NCI-H345 (cell line): ENCODE data around the gene TM4SF1.

Experiments
- DNase-seq: peaks from one replicate; lab custom pipeline; 2025; lab: John Stamatoyannopoulos, UW

TM4SF1 gene

DNA sequence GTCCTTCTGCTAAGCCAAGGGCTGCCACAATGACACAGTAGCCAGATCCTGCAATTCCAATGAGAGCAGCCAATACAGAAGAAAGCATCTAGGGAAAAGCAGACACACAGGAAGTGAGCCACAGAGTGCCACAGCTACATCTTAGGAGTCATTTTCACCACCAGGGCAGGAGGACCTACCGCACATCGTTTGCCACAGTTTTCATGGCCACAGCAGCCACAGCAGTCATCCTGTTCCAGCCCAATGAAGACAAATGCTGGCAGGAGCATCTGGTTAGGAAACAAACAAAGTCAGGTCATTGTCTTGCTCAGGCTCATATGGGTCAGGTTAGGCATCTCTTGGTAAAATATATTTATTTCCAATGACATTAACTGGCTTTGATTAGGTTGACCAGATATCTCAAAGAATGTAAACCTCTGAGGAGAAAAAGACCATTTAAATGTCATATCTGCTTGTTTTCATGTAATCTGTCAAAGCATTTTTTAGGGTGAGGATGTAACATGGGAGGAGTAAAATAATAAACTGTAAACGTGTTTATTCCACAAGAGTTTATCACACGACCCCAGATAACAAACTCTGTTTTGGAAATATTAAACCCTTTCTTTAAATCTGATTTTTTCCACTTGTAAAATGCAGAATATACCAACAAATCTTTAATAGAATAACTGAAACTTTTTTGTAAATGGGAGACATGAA is 1.8 kb downstream of the TM4SF1 start:
- no peak for DNase-seq

DNA sequence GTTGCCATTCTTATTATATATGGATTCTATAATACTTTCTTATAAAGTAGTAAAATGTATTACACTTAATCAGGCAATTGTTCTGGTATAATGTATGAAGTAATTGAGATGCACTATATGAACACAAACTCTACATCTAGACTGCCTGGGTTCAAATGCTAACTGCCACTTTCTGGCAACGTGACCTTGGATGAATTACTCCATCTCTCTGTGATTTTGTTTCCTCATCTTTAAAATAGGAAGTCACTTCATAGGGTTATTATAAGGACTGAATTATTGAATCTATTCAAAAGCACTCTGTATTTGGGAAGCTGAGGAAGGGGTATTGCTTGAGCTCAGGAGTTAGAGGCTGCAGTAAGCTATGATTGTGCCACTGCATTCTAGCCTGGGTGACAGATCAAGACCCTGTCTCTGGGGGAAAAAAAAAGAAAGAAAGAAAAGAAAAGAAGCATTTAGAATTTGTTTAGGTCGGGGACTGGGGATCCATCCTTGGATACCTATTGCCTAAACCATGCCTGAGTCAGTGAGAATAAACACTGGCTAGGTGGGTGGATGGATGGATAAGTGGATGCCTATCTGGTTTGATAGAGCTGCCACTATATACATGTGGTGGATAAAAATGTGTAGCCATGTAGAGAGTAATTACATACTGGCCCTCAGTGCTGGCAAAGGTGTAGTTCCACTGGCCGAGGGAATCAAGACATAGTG is 2.5 kb downstream of the TM4SF1 start:
- no peak for DNase-seq

DNA sequence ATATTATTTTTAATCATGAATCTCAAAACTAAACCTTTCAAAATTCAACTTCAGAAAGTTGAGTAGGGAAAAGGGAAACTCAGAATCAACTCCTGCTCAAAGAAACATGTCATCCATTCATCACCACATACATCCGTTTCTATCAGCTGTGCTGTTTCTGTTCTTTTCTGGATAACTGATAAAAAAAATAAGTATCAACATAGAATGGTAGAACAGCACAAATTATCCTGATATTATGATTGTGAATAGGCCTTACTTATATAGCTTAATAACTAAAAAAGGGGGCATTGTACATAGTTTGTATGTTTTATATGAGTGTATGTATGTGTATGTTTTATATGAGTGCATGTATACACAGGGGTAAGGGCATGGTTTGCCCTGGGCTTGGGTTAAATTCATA is 3.1 kb downstream of the TM4SF1 start:
- DNase-seq, result no peak

DNA sequence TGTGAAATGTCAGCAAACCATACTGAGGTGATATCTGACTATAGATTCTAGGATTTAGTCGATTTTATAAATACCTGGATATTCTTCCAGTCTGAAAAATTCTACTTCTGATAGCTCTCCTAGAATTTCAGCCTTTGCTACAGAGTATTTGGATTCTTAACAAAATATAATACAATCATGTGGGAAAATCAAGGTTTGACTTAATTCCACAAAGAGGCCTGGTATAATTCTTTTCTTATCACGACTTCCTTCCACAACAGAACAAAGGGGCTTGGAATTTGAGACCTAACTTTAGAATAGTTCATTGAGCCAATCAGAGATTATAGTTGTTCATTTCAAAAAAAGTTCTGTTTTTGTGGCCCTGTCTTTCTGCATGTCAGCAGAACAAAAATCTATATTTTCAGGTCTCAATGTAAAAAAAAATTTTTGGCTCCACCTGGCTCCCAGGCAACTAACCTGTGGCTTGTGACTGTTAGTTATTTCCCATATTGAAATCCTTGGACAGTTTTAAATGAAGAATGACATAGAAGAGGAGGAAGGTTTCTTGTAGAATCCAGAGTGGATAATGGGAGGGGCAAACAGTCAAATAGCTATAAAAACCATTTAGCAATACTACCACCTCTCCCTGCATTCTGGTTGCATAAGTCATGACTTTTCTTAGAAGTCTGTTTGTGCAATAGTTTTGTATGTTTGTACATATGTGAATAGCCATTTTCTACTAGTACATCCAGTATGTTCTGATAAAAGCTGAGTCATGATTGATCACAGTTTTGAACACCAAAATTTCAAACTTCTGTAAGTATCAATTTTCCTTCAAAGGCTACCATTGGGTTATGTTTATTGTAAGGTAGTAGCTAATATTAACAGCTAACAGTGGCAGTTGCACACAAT is 4.0 kb downstream of the TM4SF1 start:
- DNase-seq, result no peak

DNA sequence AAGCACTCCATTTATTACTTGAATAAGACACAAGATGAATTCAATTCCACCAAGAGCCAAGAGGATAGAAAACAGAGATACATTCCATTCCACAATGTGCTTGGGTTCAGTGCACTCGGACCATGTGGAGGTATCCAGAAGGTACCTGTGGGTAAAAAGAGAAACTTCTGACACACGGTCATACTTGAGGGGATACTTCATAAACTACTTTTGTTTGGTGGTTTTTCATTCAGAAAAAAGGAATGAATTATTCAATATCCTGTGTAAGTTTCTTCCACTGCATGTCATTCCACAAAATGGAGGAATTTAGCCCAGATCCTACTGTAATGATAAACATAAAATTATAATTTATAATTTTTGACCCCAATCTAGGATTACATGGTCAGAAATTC is 5.7 kb downstream of the TM4SF1 start:
- DNase-seq, result no peak

DNA sequence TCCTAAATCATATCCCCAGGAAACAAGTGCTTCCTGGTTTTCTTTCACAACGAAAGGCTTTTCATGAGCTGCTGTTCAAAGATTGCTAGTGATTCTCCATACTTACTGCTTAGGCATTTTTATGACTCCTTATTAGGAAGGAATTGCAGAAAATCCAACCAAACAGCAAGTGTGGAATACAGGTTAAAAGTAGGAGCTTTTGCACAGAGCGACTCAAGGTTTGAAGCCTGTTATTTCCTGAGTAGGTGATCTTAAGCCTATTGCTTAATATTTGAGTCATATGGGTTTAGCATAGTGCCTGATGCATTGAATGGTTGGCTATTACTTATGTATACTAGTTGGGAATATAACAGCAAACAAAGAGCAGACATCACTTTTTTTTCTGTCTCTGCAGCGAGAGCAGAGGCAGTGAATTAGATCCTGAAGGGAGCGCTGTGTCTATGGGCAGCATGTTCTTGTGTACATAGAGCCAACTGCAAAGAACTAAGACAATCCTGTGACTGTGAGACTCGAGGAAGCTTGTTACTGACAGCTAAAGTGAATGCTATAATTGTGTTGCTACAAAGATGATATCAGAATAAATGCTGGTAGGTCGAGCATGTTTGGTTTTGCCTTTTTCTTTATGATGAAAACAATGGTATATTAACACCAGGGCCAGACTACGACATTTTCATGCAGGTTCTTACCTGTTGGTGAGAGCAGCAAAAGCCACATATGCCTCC is 6.3 kb downstream of the TM4SF1 start:
- peak; percentile 24 for DNase-seq

DNA sequence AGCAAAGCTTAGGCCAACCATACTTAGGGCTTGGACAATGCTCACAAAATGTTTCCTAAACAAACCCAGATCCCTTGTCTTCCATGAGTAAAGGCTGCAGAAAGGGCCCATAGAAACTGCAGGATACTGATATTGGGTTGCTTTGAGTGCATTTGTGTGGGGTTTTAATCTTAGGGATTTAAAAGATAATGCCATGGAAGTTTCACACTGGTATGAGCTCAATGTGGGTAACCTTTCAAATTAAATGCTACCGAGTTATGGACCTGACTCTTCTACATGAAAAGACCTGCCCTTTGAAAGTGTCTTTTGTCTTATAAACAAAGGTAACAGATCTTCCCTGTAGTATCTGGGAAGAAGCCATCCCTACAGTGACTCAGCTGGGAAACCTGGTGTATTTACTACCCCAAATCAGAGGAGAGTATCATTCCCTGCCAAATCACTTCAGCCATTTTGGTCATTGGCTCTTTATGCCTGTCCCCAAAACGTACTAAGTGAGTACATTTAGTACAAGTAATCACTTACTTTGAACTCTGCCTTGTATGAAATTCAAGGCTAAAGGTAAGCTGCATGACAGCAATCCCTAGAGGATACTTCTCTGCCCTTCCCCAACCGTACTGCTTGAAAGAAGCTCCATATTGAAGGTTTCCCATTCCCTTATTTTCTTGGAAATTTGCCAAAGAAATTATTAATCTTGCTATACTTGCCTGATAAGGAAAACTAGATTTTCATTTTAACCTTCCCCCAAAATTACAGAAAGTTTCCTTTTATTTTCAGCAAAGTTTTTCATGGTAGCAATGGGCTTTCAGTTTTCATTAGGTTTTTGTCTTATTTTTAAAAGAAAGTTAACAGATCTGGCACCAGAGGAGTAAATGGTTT is 7.2 kb downstream of the TM4SF1 start:
- peak; percentile 24 for DNase-seq

DNA sequence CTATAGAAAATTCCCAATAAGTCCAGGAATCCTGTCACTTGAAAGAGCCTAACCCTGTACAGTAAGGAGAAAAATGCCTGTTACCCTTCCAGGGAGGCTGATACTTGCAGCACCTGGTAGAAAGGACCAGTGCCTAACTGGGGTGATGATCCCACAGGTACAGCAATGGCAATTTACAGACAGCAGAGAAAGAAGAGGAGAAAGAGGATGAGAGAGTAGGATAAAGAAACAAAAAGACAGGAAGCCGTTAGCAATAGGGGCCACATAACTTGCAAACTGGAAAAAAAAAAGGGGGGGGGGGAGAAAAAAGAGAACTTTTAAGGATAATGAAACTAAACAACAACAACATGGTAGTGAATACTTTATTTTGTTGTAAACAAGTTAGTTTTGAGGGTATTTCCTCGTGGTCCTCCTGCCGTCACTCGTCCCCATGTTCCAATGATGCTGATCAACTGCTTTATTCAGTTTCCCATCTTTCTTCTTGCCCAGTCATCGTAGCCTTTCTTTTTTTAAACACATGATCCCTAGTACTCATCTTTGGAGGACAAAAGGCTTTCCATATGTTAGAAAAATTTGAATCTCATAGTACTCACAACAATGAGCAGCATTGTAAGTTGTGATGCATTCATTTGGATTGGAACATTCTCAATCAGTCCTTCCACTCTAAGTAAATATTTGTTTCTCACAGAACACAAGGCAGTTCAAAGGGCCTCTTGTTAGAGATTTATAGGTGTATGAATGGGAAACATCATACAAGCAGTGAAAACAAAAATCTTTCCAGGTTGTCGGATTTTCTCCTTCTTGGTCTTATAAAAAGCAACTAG is 8.6 kb downstream of the TM4SF1 start:
- peak; percentile 73 for DNase-seq

DNA sequence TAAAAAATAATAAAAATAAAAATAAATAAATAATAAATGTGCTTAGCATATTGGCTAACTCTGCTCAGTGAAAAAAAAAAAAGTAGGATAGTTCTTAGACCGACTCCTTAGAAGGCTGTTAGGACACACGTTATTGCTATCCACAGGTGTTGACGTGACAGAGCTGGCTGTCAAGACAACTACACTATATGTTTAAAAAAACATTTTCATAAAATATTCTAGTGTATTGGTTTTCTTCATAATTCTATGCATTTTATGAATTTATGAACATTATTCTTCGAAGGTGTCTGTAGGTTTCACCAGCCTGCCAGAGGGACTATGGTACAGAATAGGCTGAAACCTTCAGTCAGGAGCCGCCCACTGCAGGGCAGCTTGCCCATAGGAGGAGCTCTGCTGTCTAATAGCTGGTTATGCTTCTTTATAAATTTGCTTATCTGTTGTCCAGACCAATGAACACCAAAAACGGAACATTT is 9.2 kb downstream of the TM4SF1 start:
- peak; percentile 18 for DNase-seq

DNA sequence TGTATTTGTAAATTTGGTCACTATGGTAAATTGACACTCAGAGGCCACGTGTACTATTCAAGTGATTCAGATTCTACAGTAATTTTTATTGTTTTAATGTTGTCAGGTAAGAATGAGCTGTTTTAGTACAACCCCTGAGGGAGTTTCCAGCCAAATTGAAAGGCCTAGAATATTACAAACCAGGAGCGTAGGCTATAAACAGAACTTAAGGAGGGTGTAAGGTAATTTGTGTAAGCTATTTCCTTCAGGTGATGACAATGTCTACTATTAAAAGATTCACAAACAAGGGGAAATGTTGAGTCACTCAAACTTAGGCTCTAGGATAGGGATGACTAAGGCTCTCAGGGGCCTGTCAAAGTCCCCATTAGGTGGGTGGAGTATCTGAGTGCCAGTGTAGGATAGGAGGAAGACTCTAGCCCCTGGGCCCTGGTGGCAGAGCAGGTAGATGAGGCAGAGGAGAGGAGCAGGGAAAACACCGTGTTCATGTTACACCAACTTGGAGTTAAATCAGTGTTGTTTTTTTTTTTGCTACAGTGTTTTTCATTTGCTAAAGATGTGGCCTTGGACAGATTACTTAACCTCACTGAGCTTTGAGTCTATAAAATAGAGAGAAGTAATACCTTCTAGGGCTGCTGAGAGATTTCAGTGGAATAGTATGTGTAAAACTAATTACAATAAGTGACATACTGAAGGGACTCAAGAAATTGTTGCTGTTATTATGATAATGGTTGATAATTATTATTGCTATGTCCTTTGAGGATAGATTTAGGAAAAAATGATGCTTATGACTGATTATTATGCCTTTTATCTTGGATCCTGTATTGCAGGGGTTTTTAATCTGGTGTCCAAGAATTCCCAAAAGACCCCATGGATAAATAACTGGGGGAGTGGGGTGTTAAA is 10.3 kb downstream of the TM4SF1 start:
- no peak for DNase-seq

DNA sequence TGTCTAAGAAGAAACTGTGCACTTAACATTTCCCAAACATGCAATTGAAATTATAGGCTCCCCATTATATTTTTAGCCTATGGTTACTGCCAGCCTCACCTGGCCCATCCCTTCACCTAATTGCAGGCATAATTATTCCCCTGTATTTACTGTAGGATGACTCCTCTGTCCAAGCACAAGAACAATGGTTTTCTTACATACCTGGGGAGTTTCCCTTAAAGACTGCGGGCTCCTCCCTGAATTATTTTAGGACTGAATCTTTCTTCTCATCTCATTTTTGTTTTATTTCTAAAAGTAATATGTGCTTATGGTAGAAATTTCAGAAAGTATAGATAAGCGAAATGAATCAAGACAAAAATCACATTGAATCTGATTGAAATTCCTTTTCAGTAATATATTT is 11.4 kb downstream of the TM4SF1 start:
- DNase-seq, result no peak

DNA sequence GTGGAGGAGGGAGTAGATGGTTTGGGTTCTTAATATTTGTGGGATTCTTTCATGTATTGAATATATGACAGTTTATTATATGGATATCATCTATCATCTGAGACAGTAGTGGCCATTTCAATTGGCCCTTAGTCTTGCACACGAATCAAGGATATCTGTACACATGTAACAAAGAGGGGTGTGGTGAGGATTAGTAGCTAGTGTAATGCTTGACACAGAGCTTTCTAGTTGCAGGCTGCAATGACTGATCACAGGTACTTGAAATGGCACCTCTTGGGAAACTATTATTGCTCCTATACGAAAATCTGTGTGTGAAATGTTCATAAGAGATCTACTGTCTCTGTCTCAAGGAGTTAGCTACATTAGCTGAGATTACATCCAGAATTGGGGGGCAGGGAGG is 12.8 kb downstream of the TM4SF1 start:
- DNase-seq, result no peak

DNA sequence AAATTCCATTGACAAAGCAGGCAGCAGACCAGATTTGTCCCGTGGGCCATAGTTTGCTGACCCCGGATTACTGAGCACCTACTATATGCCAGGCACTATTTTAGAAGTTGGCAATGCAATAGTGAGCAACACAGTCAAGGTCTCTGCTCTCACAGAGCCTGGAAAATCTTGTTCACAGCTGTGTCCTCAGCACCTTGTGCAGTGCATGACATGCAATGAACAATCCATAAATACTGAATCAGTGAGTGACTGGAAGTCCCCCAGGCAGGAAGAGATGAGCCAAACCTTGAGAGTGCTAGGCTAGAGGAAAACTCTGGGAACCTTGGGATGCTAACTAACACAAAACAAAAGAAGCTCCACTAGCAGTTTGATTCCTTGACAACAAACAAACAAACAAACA is 14.4 kb downstream of the TM4SF1 start:
- no peak for DNase-seq

DNA sequence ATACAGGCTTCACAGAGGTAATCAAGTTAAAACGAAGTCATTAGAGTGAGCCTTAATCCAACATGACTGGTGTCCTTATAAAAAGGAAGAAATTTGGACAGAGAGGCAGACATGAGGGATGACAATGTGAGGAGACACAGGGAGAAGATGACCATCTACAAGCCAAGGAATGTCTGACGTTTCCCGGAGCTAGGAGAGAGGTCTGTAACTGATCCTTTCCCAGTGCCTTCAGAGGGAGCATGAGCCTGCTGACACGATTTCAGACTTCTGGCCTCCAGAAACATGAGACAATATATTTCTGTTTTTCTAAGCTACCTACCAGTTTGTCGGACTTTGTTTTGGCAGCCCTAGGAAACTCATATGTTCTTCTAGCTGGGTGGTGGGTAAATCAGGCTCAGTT is 15.1 kb downstream of the TM4SF1 start:
- DNase-seq, result no peak

DNA sequence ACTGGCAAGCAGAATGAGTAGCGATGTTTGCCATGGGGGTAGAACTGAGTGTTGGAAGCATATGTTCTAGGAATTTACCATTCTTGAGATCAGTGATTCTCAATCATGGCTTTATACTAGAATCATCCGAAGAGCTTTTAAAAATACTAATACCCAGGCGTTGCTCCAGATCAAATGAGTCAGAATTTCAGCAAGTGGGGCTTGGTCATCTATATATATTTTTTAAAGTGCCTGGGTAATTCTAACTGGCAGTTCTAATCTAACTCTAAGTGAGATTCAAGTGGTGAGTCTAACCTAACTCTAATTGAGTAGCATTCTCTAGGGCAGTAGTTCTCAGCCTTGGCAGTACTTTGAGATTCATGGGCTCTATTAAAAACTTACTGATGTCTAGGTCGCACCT is 20.8 kb downstream of the TM4SF1 start:
- DNase-seq, result no peak

DNA sequence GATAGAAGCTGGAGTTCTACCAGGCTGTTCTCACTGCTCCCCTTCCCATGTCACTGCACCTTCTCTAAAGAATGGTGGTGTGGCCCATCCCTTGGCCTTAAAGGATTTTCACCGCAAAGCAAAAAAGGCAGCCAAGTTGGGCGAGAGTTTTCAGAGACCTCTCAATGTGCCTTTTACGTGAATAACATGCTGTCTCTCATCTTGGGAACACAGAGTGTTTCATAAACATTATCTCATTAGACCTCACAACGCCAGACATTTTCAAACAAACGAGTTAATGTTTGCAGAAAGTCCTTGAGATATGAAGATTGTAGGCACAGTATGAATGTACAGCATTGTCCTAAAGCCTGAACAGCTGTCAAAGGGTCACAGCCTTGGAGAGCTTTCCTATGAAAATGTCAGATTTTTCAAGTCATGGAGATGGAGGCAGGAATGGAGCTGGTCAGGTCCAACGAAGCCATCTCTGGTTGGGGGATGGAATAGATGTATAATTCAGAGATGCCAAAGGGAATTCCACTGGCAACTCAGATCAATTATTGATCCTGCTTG is 21.3 kb downstream of the TM4SF1 start:
- no peak for DNase-seq

DNA sequence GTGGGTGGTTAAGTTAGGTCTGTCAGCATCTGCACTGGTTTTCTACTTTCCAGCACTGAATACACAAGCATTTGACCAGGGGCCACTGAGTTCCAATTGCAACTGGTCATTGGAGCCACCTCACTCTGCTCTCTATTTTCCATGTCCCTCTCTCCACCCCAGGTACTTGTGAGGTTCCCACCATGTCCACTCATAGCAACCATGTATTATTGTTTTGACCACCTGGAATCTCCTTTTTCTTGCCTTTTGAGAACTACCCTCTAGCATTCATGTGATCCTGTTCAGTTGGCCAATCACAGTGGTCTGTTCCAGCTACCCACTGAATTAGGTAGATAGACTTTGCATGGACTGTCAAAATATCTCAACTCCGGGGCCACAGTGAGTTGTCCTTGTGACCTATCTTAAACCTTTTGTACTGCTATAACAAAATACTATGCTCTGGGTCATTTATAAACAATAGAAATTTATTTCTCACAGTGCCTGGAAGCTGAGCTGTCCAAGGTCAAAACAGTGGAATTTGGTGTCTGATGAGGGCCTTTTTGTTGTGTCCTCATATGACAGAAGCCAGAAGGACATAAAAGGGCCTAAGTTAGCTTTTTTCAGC is 23.8 kb downstream of the TM4SF1 start:
- DNase-seq, result no peak

DNA sequence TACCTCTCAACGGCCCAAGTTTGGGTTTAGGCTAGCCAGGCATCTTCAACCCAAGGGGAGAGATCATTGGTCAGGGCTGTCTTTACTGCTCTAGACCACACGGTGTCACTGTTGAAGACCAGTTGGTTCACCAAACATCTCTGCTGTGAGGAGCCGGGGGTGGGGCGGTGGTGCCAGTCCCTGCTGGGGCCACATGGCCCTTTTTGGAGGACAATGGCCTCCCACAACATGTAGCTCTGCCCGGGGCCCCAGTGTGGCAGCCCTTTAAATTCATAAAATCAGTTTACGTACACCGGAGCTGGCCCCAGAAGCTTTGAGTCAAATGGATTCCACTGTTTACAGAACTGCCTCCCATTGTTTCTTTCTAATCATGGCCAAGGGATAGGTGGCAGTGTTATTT is 24.9 kb downstream of the TM4SF1 start:
- peak; percentile 22 for DNase-seq
